Stimulated activated CD8-positive, alpha-beta memory T cell treated with anti-CD3 and anti-CD28 coated beads, Interleukin-4, amount 100 ng/mL, for 1 hour (primary cell): ENCODE results near the gene CCSER1.
"Not testable (repeated sequence)": the region's sequence is repeated elsewhere in the genome, so short reads cannot be mapped to it uniquely, and the experiment has no call there.

ENCODE experiments used
- DNase-seq, 2 donors: peaks; one replicate each; pipeline ENCODE4 v3.0.0-alpha.2; 2020; ENCODE audit warnings: low read depth in 2 of 2, low spot score in 1 of 2

Gene CCSER1

DNA sequence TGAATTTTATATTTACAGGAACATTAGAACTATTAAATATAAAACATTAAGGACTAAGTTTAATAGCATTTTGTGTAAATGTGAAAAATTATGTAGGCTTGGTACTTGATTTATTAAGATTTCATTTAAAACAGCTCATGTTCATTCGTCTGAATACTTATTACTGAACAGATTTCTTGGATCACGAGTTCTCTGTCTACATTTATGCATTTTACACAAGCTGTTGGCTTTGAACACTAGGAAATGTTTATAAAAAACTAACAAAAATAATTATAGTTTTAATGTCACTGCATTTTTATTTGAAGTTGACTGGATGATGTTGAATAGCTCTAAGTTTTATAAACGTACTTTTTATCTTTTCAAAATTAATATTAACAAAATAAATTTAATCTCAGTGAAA lies 888.7 kb downstream of the CCSER1 start:
- no peak for DNase-seq

DNA sequence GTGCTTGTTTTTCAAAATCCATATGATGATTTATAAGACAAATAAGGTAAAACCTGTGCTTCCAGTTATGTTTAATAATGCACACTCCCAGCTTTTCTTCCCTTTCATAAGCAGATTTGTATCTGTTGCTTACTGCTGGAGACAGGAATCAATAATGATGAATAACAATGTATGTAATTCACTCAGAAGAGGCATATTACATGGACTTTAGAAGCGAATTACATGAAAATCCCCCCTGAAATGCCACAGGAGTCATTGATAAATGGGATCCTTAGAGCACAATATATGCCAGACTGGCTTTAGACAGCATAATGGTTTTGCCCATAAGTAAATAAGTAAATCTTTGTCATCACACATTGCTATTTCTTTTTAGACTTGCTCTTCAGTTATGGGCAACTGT lies 892.3 kb downstream of the CCSER1 start:
- DNase-seq, result no peak

DNA sequence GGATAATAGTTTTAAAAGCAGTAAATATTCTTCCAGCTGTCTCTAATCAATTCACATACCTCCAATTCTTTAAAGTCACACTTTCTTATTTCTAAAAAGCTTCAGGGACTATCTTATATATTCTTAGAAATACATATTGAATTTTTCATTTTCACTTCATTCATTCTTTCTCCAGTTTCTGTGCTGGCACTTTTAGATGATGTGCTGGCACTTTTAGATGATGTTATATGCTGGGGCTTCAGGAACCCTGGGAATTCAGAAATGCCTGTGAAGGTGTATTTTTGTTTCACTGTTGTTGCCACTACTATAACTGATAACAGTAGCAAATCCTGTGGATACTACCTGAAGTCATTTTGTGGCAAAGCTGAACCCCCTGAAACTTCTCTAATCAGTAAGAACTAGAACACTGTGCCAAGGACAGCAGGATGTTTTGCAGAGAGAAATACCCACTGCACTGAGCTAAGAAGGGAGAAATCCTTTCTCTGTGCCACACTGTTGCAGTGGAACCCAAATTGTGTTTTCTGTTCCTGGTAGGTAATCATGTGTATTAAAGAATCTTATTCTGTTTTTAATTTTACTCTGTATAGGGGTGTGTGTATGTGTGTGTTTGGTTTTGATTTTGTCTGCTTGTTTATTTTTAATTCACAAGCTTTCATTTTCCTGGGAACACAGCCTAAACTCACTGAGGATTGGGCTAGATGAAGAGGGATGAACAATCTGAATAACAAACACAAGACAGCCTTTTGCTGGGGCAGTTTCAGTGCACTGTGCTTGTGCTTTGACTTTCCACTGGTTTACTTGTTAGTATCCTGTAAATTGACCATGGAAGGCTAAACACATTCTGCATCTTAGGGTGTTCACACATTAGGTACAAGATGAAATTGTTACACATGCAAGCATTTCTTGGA lies 898.3 kb downstream of the CCSER1 start:
- DNase-seq, result no peak

DNA sequence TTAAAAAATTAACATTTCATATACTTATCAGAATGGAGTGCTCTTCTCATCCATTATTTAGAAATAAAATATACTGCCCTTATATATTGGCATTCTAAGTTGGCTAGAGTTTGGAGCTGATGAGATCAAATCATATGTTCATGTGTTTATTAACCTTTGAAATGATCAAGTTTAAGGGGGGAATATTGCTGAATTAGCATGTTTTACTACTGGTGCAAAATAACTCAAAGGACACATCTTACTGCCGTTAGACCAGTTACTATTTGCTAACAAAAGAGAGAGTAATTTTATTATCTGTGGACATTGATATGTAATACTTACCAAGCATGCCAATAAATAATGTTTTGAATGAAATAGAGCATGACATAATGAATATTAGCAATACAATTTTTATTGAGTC lies 901.0 kb downstream of the CCSER1 start:
- no peak for DNase-seq

DNA sequence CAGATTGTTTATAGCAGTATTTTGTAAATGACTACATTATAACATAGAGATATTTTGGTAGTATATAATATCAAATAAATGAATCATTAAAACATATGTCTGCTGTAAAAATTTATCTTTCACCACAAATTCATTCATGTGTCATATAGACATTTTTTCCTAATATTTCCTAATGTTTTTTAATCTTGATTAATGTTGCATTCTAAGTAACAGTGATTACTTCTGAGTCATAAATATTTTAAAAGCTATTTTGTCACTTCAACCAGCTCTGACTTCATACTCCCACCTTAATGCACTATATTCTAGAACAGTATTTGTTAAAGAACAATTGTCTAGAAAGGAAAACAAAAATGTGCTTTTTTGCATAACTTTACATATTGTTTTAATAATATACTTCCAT lies 904.6 kb downstream of the CCSER1 start:
- no peak for DNase-seq

DNA sequence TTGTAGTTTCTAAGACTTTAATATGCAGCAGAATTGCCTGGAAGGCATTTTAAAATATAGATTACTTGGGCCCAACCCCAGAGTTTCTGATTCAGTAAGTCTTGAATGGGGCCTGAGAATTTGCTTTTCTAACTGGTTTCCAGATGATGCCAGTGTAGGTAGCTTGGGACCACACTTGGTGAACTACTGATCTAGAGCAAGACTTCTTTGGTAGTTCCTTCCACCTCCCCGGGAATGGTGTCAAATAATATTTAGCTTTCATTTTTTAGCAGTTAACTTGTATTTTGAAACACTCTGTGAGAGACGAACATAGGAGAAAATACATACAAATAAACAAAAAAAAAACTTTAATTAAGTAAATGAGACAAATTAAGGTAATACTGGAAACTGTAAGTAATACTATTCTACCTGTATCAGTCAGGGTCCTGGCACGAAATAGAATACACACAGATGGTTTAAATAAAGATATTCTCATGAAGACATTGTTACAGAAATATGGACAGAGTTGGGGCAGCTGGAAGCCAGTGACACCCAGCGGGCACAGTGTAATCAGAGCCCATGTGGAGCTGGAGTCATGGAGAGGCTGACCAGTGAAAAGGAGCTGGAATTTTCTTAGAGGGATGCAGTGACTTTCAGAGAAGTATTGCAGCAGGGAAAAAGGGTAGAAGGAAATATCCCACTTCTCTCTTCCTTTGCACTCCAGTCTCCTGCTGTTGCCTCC lies 905.7 kb downstream of the CCSER1 start:
- no peak for DNase-seq

DNA sequence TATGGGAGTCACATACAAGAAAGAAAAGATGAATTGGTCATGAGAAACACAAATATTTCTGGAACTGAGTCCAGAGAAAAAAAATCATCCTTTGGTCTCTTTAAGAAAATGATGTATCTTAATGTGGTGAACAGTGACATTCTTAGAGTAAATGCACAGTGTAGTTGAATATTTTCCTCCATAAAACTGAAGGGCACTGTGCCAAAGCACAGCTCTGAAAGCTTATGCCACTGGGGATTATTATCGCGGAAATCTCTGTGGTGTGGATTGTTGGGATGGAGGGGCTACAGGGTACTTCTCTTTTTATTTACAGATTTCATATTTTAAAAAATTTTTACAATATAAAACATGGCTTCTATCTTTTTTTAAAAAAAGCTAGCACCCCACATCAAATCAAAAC lies 908.1 kb downstream of the CCSER1 start:
- DNase-seq, result no peak

DNA sequence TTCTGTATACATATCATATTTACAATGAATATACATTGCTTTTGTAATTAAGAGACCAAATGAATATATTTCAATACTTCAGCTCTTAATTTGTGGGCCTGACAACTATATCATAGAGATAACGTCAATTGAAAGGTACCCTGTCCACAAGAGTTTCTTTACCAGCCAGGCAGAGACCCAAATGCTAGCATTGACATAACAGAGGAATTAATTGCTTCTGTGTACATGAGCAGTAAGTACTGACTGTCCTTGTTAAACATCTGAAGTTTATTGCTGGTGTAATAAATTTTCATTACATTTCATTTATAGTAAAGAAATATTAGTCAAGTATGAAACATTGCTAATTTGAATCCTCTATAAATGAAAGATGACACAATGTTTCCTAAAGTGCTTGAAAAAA lies 910.8 kb downstream of the CCSER1 start:
- DNase-seq, result no peak

DNA sequence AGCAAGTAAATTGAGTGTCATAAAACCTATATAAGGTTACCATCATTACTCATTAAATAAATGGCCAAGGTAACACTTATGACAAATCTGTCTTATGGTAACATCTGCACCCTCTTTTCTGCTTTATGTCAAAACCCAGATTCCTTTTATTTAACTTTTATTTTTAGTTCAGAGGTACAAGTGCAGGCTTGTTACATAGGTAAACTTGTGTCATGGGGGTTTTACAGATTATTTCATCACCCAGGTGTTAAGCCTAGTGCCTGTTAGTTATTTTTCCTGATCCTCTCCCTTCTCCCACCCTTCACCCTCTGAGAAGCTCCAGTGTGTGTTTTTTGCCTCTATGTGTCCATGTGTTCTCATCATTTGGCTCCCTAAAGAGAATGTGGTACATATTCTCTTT lies 930.7 kb downstream of the CCSER1 start:
- no peak for DNase-seq

DNA sequence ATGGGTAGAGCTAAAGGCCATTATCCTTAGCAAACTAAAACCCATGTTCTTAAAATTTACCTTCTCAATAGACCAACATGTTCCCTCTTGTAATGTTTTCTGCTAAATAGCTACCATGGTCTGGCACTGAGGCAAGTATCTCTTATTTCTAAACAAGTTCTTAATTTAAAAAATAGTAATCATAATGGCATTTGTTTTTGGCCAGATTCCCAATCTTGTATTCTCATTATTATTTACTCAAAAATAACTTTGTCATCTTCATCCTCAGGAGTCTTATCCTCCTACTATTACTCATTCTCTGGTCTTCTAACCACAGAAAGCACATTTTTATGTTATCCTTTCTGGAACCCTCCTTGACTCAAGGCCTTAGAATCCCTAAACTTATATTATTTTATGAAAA lies 931.2 kb downstream of the CCSER1 start:
- DNase-seq, result no peak

DNA sequence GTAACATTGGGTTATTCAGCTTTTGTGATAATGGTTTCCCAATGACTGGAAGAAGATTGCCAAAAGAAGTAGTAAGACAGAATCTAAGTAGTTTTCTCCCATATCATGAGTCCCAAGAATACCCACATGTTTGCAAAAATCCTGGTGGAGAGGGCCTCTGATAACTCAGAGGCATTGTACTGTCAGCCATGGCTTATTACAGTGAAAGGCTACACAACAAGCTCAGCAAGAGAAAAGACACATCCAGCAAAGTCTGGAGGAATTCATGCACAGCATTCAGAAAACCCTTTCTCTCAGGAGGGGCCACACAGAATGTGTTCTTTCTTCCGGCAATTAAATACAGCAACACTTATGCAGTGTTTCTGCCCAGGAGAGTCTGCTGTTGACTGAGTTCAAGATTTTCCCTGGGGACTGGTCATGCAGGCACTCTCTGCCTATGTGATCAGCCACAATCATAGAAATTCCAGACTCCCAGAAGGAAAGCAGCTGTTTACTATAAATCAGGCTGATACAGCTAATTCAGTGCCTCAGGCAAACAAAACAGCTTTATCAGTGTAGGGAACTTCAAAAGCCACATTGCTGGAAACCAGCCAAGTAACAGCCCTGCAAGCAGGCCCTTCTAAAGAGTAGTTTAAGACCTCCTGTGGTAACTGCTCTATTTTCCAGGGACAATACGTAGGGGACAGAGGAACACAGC lies 937.1 kb downstream of the CCSER1 start:
- no peak for DNase-seq

DNA sequence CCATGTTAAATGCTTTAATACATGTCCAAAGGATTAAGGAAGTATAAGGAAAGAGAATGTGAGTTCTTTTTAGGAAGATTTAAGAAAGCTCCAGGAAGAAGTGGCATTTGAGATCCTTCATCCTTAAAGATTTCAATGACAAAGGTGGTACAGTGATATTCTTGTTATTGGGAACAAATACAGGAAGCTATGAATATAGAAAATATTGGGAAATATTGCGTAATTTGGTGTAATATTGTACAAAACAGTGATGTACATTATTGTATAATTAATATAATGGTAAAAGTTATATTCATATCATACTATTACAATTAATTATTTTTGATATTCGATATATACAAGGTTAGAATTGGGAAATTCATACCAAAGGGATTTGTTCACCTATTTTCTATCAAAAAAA lies 937.9 kb downstream of the CCSER1 start:
- DNase-seq, result no peak

DNA sequence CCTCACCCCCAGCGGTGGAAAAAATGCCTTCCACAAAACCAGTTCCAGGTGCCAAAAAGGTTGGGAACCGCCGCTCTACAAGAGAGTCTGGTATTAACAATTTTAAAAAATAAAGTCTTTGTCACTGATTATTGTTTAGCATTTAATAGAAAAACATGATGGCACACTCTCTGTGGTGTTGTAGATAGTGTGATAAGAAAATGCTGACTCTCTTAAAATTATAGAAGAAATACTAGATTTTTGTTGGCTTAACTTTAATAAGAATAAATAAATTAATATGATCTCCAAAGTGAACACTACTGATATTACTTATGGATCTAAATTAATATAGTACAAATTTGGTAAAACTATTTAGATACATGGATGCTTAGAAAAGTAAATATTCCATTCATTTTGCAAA lies 943.5 kb downstream of the CCSER1 start:
- no peak for DNase-seq

DNA sequence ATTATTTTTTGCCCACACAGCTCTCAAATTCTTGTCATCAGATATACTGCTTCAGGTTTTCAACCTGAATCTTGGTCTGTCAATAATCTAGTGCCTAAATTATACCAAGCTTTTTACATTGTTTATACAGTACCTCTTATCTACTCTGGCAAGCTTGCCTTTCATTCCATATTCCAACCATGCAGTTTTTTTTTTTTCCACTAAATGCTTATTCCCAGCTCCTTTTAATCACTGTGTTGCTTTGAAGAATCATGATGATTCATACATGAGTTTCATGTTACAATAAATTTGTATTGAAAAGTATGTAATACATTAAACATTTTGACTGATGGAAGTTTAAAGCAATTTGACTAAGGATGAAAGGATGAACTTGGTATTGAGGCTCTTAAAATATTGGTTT lies 949.0 kb downstream of the CCSER1 start:
- DNase-seq, result no peak

DNA sequence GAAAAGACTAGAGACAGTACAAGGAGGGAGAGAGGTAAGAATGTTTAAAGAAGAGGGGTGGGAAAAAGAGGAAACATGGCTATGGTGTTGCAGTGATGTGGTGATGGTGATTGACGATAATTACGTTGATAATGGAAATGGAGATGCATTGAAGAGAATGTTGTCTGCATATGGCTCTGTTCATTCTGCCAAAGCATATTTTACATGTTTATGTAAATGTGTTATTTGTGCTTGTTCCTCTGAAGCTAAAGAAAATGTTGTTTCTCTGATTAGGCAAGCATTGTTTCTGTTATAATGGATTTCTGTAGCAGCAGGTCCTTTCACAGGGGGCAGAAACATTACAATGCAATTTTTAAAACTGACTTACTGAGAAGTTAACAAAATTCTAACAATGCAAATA lies 958.8 kb downstream of the CCSER1 start:
- DNase-seq, result no peak

DNA sequence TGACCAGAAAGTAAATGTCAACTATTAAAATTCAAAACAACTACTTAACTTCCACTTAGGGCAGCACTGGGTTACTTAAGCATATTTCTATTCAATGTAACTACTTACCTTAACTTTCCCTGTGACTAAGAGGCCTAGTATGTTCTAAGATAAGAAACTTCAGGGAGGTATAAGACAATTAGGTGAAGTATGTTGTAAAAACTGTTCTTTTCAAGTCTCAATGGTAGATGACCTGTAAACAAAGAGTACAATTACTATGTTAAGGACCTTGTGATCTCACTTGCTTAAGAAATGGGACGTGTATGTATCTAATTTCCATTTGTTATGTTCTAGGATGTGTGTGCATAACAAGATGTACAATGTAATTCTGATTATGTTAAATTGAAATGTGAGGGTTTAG lies 960.5 kb downstream of the CCSER1 start:
- DNase-seq, result no peak

DNA sequence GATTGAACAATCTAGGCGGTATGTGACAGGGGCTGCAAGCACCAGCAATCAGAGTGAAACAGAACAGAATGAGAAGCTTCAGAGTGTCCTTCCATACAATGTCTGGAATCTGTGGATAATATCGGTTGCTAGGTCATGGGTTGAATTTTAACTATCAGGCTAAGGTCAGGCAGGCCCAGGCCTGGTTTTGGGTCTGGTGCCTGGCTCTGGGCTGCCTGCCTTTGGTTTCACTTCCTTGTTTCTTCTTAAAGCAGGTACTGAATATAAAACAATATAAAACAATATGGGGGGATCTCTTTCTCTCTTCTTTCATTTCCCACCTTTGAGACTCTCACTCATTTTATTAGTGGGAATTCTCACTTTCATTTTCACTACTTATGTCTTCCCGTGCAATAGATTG lies 962.0 kb downstream of the CCSER1 start:
- no peak for DNase-seq

DNA sequence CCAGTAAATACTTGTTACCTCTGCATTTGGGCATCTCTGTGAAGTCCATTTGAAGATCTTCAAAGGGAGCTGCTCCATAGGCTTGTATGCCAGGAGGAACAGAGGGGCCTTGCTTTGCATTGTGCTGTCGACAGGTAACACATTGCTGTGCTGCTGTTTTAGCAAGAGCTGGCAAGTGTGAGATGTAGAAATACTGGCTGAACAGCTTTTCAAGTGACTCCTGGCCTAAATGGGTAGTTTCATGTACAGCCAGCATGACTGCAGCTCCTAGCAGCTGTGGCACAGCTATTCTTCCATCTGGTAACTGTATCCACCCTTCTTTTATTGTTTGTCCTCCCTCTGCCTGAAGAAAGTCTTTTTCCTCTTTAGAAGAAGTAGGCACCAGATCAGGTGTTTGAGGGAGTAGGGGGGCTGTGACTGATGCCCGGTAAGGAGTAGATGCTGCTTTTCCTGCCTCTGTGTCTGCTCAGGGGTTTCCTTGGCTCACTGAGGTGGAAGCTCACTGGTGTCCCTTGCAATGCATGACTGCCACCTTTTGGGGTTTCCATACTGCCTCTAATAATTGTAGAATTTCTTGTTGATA lies 965.3 kb downstream of the CCSER1 start:
- DNase-seq, result no peak

DNA sequence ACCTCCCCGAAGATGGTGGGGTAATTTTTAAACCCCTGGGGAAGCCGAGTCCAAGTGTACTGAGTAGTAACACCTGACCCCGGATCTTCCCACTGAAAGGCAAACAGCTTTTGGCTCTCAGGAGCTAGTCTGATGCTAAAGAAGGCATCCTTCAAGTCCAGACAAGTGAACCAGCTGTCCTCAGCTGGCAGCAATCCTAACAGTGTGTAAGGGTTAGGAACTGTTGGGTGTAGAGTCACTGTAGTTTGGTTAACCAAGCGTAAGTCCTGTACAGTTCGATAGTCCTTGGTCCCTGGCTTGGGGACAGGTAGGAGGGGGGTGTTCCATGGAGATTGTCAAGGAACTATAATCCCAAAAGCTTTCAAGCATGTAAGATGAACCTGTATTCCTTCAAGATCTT lies 967.0 kb downstream of the CCSER1 start:
- DNase-seq, result not testable (repeated sequence)

DNA sequence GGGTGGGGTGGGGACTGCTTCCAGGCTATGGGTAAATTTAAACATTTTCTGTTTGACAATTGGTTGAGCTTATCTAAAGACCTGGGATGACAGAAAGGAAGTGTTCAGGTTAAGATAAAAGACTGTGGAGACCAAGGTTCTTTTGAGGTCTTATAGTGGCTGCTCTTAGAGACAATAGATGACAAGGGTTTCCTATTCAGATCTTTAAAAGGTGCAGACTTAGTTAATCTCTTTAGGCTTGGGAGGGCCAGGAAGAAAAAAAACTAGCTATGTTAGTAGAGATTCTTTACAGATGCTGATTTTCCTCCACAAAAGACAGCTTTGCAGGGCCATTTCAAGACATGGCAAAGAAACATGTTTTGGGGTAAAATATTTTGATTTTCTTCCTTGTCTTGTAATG lies 972.5 kb downstream of the CCSER1 start:
- no peak for DNase-seq

DNA sequence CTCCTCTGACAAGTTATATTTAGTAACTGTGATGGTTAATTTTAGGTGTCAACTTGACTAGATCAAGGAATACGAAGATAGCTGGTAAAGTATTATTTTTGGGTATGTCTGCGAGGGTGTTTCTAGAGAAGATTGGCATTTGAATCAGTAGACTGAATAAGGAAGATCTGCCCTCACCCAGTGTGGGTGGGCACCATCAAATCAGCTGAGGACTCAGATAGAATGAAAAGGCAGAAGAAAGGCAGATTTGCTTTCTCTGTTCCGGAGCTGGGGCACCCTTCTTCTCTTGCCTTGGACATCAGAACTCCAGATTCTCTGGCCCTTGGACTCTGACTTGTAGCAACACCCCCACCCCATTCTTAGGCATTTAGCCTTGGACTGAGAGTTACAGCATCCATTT lies 981.6 kb downstream of the CCSER1 start:
- DNase-seq, result no peak

DNA sequence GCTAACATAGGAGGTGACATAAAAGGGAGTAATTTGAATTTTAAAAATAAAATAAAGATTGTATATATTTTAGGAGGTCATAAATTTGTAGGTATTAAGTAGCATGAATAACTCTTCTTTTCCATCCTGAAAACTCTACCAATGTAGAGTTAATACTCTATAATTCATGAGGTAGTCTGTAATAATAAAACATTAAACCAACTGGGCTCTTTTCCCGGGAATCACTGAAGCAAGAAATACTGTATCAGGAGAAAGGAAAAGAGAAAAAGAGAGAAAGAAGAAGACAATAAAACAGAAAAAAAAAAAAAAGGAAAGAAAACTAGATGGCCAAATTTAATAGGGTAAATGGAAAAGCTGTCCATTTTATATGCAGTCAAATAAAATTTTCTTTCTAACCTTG lies 984.4 kb downstream of the CCSER1 start:
- DNase-seq, result no peak
